GM12801 (cell line): ENCODE measurements around the gene WNK2.

Experiments
- CTCF ChIP-seq: IDR thresholded peaks from one replicate; pipeline ENCODE4 v1.5.1; 2011; ENCODE audit warnings: control low read depth; ENCODE audit not compliant: insufficient read length; ENCODE audit errors: extremely low read depth

WNK2 gene

GRCh38 chr9:93301911-93302541, 118.1 kb downstream of the WNK2 start:
- TF ChIP-seq CTCF = no peak

DNA sequence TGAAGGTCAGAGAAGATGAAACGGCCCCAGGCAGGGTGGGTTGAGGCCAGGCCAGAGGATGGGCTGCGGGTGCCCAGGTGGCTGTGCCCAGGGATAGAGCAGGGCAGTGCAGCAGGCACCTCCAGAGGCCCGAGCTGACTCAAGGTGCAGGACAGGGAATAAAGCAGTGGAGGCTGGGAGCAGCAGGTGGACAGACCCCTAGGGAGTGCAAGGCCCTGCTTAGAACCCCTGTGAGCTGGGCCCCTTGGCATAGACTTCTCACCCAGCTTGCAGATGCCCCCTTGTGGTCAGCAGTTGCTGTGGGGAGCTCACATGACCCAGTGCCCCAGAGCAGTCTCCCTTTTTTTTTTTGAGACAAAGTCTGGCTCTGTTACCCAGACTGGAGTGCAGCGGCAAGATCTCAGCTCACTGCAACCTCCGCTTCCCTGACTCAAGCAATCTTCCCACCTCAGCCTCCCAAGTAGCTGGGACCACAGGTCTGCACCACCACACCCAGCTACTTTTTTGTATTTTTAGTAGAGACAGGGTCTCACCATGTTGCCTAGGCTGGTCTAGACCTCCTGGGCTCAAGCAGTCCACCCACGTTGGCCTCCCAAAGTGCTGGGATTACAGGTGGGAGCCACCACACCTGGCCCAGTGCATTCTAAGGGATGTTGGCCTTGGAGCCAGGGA, 118.8 kb downstream of the WNK2 start:
- no peak for TF ChIP-seq CTCF

- TF ChIP-seq CTCF = no peak
These were observed 119.4 kb downstream of the WNK2 start for GRCh38 chr9:93303258-93303771.

DNA sequence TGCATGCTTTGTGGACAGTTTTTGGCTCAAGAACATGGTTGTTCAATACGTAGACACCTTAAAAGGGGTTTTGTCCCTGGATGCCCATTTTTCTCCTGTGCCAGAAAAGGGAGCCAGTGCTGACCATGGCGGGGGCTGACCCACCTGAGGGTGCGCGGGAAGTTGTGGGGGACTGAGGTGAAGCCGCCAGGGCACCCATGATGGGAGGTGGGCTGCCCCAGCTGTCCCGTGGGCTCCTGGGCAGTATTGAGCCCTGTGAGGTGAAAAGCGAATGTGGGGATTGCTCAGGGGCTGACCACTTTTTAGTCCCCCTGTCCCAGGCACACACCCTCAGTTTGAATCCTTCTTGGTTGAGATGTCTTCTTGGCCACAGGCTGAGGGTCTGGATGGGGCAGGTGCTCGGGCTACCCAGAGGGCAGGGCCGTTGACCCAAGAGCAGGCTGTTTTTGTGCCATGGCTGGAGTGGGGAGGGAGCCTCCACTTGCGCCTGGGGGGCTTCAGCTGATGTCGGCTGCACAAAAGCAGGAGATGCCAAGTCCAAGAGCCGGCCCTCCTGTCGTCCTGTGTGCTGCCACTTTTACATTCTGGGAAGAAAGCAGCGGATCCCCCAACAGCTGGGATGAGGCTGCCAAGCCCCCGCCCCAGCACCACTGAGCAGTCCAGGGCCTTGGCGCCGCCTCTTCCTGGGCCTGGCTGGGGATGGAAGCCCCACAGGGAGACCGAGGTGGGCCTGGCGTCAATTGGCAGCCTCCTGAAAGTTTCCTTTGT, 120.1 kb downstream of the WNK2 start:
- no peak for TF ChIP-seq CTCF

GRCh38 chr9:93304574-93305496, 120.9 kb downstream of the WNK2 start:
- no peak for TF ChIP-seq CTCF

GRCh38 chr9:93305497-93306020, 121.6 kb downstream of the WNK2 start:
- no peak for TF ChIP-seq CTCF

DNA sequence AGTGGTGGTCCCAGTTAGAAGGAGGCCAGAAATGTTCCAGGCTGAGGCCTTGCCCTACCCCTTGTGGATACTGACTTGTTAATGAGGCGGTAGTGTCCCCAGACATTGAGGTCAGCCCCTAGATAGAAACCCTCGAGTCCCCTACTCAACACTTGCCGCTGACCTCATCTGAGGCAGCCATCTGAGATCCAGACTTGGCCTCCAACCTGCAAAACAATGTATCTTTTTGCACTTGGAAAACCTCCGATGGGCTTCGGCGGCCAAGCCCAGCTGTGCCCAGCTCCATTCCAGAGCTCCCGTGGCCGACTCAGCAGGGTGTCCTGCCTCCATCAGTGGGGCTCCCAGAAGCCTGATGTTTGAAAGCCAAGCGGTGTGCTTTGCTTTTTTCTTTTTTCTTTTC, 122.1 kb downstream of the WNK2 start:
- no peak for TF ChIP-seq CTCF
